Left forelimb (tissue), 1 donor: Measurements from ENCODE around the gene GPR183.

ENCODE experiments used
- DNase-seq: peaks from one replicate; pipeline ENCODE4 v3.0.0-alpha.2; 2018; ENCODE audit warnings: low spot score

Gene GPR183

DNA sequence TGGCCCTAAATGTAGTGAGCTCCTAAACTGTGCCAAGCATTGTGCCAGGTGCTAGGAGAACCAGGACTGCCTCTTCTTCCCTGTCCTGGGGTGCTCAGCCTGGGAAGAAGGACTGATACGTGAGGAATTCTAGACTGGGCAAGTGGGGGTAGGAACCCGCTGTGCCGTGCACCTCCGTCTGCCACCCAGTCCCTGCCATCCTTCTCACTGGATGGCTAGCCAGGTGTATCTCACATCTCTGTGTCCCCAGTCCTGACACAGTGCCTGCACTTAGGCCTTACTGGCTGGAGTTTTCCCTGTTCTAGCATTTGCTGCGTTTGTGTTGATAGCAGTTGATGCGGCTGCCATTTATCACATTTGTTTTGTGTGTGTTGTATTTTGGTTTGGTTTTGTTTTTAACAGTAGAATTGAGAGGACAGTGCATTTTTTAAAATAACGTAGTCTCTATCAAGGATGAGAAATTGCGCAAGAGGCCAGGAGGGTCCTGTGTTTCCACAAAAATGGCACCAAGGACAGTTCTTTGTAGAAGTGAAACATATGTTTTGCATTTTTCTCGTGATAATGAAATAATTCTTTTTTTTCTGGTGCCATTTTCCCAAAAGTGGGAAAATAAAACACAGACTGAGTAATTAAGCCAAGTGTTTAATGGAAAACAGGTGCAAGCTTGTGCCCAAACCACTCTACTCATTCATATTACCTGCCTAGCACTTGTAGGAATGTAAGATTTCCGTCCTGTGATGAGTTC lies 4.7 kb upstream of the GPR183 start:
- DNase-seq: no peak

DNA sequence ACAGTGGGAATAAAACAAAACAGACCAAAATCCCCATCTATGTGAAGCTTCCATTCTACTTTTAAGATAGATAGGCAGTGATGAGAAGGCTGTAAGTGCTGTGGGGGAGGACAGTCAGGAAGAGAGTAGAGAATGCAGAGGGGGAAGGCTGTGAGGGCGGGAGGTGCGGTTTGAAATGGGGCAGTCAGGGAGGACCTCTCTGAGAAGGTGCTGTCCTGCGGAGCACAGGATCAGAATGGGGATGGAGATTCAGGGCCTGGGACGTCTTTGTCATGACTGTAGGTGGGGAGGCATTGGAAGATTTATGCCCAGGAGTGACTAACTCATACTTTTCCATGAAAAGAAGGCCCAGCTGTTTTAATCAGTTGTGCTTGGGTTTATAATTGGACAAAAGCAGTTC lies 3.9 kb upstream of the GPR183 start:
- DNase-seq: no peak

GRCh38 chr13:99310382-99311031 lies 3.3 kb upstream of the GPR183 start:
- DNase-seq: no peak

DNA sequence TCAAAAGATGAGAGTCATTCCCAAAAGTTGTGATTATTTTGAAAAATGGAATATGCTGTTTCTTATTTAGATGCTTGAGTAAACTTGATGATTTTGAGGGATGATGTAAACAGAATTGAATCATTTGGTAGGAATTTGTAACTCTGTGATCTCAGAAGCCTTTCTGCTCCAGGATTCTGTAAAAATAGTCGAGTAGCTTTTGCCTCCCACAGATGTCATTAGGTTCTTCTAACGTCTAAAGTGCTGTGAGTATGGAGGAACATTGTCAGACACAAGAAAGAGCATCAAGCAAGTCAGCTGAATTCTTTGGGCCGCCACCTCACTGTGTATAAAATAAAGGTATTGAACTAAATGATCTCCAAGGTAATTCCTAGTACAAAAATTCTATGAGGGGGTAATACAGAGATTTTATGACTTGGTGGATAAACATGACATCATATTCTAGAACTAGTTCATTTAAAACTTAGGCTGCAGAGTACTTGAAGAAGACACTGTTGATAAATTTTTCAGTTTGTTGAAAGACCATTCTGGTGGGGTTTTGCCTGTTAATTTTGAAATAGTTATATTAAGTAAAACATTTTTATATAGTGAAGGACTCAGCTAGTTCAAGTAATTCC lies 1.4 kb upstream of the GPR183 start:
- DNase-seq: no peak

DNA sequence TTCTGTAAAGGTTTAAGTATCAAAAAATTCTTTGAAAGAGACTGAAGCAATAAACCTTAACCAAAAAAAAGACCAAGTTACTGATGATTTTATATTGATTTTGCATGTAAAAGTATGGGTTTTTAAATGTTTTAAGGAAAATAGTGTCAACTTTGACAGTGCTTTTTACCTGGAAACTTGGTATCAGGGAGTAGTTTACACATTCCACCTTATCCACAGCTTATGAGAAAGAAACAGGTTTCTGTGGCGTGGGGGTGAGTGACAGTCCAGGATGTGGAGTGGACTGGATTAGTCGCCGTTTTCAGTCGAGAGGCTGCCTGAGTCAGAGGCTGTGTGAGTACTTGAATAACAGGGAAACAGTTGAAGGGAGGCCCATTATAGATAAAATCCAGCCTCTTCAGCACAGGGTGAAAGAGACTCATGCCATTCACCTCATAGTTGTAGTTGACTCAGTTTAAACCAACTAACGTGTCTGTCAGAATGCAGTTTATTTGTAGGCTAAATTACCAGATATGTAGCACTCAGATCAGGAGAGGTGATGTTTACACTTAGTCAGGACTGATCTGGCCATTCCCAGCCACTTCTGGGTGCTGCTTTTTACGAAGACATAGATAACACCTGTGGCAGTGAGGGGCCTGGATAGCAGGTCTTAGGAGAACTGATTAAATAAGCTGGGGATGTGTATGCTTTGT lies 595 bp upstream of the GPR183 start:
- no peak for DNase-seq

DNA sequence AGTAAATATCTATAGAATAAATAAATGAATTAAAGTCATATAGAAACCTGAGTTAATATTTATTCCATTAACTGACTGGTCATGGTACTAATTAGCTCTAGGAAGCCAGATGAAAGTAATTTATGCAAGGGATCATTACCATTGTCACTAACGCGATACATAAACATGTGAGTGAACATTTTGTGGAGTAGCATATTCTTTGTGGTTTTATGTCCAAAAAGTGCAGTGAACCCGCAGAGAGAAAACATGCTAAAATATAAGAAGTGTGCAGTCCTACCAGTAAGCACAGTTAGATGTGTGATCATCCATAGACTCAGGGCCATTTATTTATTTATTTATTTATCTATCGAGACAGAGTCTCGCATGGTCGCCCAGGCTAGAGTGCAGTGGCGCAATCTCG lies 1.6 kb downstream of the GPR183 start:
- DNase-seq: no peak

DNA sequence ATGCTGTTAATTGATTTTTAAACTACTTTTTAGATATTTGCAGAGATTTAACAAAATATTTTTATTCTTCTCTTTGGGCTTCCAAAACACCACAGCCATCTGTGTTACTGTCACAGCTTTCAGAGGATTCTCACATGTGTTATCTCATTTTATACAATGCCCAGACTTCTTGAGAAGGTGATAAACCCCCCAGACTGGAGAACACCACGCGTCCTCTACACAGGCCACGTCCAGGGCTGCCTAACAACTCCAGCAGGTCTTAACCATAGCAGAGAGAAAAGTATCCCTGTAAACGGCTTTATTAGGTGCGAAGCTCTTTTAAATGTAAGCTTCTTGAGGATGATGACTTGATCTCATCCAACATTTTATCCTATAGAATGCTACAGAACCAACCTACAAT lies 2.0 kb downstream of the GPR183 start:
- no peak for DNase-seq

GRCh38 chr13:99304541-99304940 lies 2.7 kb downstream of the GPR183 start:
- DNase-seq: no peak

DNA sequence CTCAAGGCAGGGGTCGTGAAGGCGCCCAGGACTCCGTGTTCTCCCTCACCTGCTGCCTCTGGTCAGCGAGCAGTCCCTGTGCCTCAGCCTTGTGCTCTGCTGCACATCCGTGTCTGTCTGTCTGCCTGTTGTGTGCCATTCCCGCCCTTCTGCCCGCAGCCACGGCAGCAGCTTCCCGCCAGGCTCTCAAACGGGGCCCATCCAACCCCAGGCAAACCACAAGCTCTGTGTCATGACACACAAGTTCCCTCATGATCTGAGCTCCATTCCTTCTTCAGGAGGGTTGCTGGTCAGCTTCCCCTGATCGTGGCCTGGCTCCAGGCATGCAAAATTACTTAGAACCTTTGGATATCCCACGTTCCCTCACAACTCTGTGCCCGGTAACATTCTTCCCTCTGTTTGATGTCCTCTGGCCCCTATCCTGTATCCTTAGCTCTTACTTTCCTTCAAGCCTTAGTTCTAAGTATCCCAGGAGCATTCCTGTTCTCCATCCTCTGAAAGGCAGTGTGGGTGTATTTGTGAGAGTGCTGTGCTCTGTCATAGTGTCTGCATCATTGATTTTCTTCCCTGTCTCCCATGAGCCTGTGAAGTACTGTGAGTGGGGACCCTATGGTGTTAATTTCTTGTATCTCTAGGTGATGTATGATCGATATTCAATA lies 3.2 kb downstream of the GPR183 start:
- no peak for DNase-seq

DNA sequence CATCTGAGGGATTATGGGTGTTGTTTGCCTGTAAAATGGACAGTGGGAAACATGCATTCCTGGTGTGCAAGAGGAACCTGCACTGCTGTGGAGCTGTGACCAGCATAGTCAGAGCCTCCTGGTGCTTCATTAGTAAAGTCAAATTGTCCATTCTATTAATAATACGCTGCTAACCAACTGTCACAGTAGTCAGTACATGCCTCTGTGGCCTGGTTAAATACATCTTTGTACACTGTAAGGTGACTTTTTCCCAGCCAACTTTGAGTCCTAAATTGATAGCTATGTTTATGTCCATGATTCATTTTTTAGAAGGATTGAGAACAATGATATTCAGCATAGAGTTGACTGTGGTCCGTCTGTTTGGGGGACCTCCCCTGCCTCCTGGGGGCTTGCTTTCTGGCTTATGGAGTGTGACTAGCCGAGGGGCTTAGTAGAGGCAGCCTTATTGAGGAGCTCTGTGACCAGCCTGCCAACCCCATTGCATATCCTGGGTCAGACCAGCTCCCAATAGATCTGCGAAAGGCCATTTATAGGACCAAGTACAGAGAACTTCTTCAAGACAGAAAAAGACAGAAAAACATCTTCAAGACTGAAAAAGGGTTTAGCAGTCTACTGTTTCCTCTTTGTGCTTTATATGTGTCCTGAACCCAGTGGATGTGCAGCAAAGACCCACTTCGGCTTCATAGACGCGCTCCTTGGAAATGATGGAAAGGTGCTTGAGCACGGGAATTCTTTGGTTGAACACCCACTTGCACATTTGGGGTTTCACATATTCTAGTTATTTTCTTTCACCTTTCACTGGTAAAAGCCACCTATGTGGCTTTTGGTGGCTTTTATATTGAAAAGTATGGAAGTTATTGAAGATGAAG lies 4.3 kb downstream of the GPR183 start:
- DNase-seq: no peak

DNA sequence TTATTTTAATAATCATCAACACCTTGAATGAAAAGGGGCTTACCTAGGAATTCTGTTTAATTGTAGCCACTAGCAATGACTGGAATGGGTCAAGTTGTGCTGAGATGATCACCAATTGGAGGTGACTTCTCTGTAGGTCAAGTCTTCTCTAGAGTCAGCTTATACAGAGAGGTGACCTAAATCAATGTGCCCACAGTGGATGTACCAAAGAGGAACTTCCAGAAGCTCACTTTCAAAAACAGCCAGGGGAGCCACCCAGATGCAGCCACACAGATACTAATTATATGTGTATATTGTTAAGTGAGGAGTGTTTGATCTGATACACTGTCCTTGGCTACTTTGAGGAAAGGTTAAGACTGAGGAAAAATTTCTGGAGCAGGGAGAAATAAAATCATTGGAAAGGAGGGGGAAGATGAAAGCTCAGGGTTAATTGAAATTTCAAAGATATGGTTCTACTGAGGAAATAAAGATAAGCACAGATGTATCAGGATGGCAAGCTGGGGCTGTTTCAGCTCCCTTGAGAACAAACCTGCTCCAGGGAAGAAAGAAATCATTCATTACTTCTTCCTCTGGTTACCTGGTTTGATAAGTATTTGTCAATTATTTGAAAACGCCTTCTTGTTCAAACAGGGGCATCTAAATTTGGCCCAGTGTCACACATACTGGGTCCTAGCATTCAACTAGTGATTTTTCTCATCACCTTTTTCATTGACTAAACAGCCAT lies 5.1 kb downstream of the GPR183 start:
- DNase-seq: no peak

DNA sequence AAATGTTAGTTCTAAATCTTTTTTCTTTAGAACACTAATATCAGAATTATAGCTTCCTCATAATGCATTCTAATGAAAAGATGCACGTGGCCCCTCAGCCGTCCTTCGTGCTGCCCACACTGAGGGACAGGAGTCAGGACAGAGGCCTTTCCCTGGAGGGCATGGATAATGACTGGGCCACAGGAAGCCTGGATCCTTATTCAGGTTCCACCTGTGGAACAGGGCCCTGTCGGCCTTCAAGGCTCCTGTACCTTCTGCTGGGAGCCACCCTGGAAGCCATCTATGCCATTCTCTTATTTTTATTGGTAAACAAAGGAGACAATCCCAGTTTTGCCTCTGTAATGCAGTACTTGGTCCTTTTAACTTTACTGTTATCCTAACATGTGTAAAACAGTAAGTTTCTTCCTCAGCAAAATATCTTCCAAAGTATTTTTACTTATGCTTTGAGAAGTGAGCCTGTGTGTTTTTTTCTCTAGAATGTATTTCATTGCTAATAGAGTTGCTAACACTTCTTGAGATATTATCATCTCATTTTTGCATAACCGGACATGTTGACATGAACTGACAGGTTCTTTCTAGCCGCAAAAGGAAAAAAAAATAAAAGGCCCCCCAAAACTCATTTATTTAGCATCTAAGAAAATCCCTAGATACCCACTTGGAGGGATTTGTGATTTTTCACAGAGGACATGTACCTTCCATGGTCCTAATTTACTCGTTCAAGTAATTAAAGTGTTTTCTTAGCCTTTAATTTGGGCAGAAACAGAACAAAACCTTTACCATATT lies 6.0 kb downstream of the GPR183 start:
- no peak for DNase-seq

DNA sequence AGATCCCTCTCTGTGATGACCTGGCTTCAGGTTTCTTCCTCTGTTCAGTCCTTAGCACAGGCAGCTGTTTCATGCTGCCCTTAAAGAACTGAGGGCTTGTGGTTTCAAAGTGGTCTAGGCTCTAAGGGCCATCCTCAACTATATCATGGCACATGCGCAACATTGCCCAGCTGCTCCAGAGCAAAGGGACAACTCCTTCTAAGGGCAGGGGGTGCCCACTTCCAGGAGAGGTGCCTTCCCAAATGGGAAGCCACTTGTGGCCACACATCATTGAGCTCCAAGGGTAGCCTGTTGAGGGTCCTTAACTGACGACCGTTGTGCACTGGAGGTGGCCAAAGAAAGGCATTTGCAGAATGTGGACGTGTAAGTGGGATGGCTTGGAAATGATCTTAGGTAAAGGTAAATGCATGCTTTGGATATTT lies 7.3 kb downstream of the GPR183 start:
- no peak for DNase-seq

DNA sequence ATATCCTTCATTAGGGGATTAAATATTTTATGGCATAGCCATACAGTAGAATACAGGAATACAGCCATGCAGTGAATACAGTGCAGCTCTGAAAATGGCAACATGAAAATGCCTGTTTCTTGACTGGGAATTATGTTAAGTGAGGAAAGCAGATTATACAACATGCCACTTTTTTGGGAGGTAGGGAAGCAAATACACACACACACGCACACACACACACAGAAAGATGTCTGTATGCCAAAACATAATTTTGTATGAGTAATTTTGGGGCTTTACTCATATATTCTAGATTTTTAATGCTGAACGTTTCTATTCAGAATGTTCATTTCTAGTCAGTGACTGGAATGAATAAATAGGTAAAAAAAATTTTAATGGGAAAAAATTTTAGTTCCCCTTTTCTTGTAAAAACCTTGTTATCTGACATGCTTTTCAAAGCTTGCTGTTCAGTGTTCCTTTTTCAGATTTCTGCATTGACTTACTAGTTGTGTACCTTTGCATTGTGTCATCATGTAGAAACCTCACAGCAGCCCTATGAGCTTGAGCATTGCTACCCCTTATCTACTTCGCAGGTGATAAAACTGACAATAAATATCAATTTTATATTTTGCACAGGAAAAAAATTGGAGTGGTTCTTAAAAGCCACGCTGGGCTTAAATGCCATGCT lies 7.8 kb downstream of the GPR183 start:
- no peak for DNase-seq

DNA sequence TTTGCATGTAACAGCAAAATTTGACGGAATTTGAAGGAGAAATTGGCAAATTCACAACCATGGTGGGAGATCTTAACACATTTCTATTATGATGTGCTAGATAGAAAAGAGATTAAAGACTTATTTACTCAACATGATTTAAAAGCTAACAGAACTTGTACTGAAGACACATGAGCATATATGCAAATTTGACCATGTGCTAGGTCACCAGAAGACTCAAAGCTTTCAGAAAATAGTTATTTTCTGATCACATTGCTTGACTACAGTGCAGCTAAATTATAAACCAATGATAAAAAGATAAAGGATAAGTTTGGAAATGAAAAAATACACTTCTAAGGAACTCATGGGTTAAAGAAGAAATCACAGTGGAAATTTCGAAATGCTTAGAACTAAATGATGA lies 9.1 kb downstream of the GPR183 start:
- no peak for DNase-seq

GRCh38 chr13:99297331-99297730 lies 9.9 kb downstream of the GPR183 start:
- no peak for DNase-seq

DNA sequence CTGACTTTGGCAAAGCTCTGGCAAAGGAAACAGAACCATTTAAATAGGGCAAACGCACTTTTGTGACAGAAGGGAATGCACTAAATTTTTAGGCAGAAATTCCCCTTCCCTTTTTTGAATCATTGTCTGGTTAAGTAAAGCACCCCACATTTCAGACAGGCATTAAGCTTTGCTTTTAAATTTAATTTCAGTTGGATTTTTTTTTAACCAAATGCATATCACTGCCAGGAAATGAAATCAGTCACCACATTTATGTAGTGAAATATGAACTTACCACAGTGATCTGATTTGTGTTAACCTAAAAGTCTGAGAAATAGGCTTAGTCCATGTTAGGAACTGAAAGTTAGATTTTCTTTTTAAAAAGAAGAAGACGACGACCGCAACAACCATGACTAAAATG lies 10.8 kb downstream of the GPR183 start:
- DNase-seq: no peak

DNA sequence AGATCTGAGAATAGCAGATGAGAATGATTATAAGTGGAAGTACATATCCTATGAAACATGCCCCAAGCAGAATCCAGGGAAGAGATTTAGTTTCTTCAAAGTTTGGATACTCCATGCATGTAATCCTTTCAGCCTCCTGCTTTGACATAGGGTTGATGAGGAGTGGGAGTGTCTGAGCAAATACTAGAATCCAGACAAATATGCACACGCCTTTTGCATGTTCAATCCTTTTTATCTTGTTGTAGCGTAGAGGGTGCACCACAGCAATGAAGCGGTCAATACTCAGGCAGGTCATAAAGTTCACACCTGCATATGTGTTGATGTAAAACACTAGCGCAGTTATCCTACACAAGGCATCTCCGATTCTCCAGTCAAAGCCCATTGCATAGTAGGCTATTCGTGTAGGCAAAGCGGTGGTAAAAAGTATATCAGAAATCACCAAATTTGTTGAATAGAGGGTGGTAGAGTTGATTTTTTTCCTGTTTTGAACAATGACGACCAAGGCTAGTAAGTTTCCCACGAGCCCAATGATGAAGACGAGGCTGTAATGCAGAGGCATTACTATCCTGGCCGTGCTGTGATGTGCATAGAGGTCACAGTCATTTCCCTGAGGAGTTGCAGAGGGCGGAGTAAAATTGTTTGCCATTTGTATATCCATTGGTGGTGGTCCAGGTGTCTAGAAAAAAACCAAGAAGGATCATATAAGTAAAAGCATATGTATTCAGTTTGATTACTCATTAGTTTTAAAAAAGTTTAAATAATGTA lies 11.5 kb downstream of the GPR183 start:
- no peak for DNase-seq

- DNase-seq: no peak
Observed at GRCh38 chr13:99294958-99295357, 12.2 kb downstream of the GPR183 start.
